Liver (tissue), 3 donors: ENCODE results near the gene IL20.

Experiments
- ATF3 ChIP-seq: IDR thresholded peaks from 2 replicates; pipeline ENCODE4 v1.6.1; 2016; ENCODE audit warnings: antibody characterized with exemption
- EGR1 ChIP-seq, 2 donors: IDR thresholded peaks; 2 replicates each; pipeline ENCODE4 v1.6.1; 2016 to 2018; ENCODE audit warnings: antibody characterized with exemption in 2 of 2, low read depth in 2 of 2
- GABPA ChIP-seq, 2 donors: IDR thresholded peaks in 1 of 2; conservative IDR thresholded peaks in 1 of 2; 2 replicates each; pipeline ENCODE4 v1.6.1; 2016; ENCODE audit warnings: antibody characterized with exemption in 2 of 2, mild to moderate bottlenecking in 1 of 2, moderate library complexity in 1 of 2
- JUND ChIP-seq, 2 donors: IDR thresholded peaks; 2 replicates each; pipeline ENCODE4 v1.6.1; 2016; ENCODE audit warnings: antibody characterized with exemption in 2 of 2
- RAD21 ChIP-seq, 2 donors: IDR thresholded peaks; 2 replicates each; pipeline ENCODE4 v1.6.1; 2016; ENCODE audit warnings: antibody characterized with exemption in 2 of 2, mild to moderate bottlenecking in 2 of 2
- RXRA ChIP-seq, 2 donors: IDR thresholded peaks; 2 replicates each; pipeline ENCODE4 v1.6.1; 2017 to 2018; ENCODE audit warnings: antibody characterized with exemption in 2 of 2, mild to moderate bottlenecking in 1 of 2
- SP1 ChIP-seq: IDR thresholded peaks from 2 replicates; pipeline ENCODE4 v1.6.1; 2018; ENCODE audit warnings: antibody characterized with exemption, mild to moderate bottlenecking
- YY1 ChIP-seq: IDR thresholded peaks from 2 replicates; pipeline ENCODE4 v1.6.1; 2016; ENCODE audit warnings: antibody characterized with exemption, mild to moderate bottlenecking
- TF ChIP-seq, protein P1 (sequence below): fragments of 150-350 bp; IDR thresholded peaks from 2 replicates; pipeline ENCODE4 v1.5.1; 2017; ENCODE audit warnings: improper control_type of control experiment, low read depth, low read length; ENCODE audit not compliant: missing input control
- TF ChIP-seq, protein P2 (sequence below): IDR thresholded peaks from 2 replicates; pipeline ENCODE4 v1.6.1; 2016; ENCODE audit warnings: antibody characterized with exemption, mild to moderate bottlenecking
- donor health status: healthy.
- donor health status: healthy.

DNA sequence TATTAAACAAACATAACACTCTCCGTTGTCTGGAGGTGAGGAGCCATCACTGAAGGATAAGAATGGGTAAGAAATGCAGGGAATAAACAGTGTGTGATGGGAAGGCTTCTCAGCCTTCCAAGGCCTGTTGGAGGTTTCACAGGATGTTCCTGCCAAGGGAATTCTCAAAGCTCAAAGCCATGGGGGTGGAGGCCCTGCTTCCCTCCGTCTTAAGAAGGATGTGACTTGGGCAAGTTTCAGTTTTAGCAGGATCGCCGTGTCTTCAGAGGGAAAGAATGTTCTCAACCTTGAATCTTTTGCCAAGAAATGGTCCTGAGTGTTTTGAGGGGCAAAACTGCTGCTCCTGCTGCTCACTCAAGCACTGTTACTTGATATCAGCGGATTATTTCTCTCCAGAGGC lies 41.7 kb upstream of the IL20 start:
- TF ChIP-seq SP1 (no peak), GABPA (IDR thresholded peaks at IDR 0.05 in 1 of 2, conservative IDR thresholded peaks at IDR 0.05 in 1 of 2) (no peak), ATF3 (no peak), YY1 (no peak), RXRA (IDR thresholded peaks at IDR 0.05) (no peak), EGR1 (IDR thresholded peaks at IDR 0.05; ENCODE audit: low read depth in 2 of 2) (no peak), RAD21 (IDR thresholded peaks at IDR 0.05) (no peak), JUND (IDR thresholded peaks at IDR 0.05) (no peak)
- TF ChIP-seq, protein P1, sequence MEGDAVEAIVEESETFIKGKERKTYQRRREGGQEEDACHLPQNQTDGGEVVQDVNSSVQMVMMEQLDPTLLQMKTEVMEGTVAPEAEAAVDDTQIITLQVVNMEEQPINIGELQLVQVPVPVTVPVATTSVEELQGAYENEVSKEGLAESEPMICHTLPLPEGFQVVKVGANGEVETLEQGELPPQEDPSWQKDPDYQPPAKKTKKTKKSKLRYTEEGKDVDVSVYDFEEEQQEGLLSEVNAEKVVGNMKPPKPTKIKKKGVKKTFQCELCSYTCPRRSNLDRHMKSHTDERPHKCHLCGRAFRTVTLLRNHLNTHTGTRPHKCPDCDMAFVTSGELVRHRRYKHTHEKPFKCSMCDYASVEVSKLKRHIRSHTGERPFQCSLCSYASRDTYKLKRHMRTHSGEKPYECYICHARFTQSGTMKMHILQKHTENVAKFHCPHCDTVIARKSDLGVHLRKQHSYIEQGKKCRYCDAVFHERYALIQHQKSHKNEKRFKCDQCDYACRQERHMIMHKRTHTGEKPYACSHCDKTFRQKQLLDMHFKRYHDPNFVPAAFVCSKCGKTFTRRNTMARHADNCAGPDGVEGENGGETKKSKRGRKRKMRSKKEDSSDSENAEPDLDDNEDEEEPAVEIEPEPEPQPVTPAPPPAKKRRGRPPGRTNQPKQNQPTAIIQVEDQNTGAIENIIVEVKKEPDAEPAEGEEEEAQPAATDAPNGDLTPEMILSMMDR: no peak
- TF ChIP-seq, protein P2, sequence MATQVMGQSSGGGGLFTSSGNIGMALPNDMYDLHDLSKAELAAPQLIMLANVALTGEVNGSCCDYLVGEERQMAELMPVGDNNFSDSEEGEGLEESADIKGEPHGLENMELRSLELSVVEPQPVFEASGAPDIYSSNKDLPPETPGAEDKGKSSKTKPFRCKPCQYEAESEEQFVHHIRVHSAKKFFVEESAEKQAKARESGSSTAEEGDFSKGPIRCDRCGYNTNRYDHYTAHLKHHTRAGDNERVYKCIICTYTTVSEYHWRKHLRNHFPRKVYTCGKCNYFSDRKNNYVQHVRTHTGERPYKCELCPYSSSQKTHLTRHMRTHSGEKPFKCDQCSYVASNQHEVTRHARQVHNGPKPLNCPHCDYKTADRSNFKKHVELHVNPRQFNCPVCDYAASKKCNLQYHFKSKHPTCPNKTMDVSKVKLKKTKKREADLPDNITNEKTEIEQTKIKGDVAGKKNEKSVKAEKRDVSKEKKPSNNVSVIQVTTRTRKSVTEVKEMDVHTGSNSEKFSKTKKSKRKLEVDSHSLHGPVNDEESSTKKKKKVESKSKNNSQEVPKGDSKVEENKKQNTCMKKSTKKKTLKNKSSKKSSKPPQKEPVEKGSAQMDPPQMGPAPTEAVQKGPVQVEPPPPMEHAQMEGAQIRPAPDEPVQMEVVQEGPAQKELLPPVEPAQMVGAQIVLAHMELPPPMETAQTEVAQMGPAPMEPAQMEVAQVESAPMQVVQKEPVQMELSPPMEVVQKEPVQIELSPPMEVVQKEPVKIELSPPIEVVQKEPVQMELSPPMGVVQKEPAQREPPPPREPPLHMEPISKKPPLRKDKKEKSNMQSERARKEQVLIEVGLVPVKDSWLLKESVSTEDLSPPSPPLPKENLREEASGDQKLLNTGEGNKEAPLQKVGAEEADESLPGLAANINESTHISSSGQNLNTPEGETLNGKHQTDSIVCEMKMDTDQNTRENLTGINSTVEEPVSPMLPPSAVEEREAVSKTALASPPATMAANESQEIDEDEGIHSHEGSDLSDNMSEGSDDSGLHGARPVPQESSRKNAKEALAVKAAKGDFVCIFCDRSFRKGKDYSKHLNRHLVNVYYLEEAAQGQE: no peak
